Medulla oblongata (tissue), 1 donor: ENCODE measurements around the gene ZNF219.

Source experiments
- DNase-seq: peaks from one replicate; pipeline ENCODE4 v3.0.0-alpha.2; 2015; ENCODE audit errors: extremely low spot score

ZNF219 gene

GRCh38 chr14:21102521-21103410 lies 4.3 kb upstream of the ZNF219 start:
- no peak for DNase-seq

- DNase-seq = no peak
Measured at GRCh38 chr14:21101802-21102413, 3.5 kb upstream of the ZNF219 start.

DNA sequence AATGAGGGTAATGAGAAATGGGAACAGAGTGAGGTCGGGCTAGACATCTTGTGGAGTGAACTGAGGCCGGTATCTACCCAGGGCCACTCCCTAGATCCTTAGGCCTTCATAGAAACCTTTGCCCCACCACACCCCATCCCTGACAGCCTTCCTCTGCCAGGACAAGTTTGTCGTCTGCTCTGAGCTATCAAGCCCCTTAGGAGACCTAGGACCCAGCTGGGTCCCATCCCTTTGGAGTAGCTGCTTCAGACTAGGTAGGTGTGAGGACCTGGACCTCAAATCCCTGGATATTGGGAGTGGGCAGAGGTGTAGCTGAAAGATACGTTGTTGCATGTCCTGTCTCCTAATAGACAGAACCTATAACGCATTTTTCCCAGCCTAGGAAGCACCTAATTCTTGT lies 2.5 kb upstream of the ZNF219 start, which contains the start of gene TMEM253:
TSS of gene TMEM253 (plus strand) at position 136 of the 400 bp plus-strand sequence. CDS start 278 bp downstream, outside the sequence.
- DNase-seq = no peak

GRCh38 chr14:21099596-21099985 lies 1.1 kb upstream of the ZNF219 start:
- no peak for DNase-seq

GRCh38 chr14:21098892-21099595 lies 589 bp upstream of the ZNF219 start:
- DNase-seq = no peak

DNA sequence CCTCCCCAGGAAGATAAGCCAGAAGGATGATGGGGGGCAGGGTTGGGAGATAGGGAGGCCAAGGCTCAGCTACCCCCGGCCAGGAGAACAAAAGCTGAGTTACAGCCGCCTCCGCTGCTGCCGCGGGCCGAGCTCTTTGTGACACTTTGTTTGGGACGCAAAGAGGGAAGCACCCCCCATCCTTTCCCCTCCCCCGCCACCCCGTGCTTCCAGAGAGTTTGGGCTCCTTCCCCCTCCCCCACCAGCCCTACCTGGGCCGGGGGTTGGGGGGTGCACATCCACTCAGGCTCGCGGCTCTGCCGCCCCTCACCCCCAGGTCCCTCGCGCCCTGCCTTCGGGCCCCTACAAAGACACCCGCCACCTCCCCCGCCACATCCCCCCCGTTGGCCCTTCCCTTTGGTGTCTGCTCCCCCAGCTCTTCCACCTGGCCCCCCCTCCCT lies 799 bp downstream of the ZNF219 start:
- peak; percentile 52 for DNase-seq

- peak; percentile 27 for DNase-seq
Measured at GRCh38 chr14:21096978-21097635, 1.3 kb downstream of the ZNF219 start.

DNA sequence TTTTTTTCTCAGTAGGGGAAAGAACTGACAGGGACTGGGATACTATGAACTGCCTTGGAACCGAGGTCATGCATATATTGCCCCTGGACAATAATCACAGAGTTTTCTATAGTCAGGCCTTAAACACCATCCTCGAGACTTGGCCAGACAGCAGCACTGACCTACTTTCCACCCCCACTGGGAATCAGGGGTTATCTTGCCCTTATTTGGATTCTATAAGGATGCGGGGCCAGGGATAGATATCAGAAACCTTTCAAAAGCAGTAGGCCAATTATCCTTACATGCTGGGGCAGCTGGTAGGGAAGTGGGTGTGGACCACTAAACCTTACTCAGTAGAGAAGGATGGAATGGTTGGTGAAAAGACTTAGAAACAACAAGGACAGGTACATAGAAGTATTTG lies 2.0 kb downstream of the ZNF219 start:
- no peak for DNase-seq

DNA sequence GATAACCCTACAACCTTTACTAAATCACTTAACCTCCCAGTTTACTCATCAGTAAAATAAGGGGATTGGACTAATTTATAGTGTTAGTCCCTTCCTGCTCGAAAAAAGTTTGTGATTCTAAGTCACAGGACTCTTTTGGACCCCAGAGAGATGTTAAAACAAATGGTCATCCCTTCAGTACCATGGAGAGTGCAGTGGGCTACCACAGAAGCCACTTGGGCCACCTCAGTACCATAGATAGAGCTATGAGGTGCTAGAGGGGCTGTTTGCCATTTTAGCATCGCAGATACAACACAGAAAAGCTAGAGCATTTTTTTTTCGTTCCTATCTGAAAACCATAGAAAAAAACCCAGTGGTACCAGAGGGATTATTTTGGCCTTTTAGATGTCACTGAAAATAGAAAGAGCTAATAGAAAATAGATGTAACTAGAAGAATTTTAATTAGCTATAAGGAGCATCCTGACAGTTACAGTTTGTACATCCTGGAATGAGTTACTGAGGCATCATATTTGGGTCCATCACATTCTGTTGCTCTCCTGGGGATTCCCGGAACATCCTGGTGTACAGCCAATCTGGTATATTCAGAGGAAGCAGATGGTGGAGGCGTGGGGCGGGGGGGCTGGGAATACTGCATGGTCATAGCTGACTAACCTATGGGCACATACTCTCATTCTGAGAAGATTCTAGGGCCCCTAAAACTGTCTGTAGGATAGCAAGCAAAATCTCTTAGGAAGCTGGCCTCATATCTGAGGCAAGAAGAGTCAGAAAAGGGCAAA lies 2.8 kb downstream of the ZNF219 start:
- no peak for DNase-seq

GRCh38 chr14:21093769-21094681 lies 4.4 kb downstream of the ZNF219 start:
- peak; percentile 55 for DNase-seq

- no peak for DNase-seq
Measured at GRCh38 chr14:21093018-21093417, 5.4 kb downstream of the ZNF219 start.

- DNase-seq = peak; percentile 69
Measured at GRCh38 chr14:21092273-21093011, 6.0 kb downstream of the ZNF219 start.

DNA sequence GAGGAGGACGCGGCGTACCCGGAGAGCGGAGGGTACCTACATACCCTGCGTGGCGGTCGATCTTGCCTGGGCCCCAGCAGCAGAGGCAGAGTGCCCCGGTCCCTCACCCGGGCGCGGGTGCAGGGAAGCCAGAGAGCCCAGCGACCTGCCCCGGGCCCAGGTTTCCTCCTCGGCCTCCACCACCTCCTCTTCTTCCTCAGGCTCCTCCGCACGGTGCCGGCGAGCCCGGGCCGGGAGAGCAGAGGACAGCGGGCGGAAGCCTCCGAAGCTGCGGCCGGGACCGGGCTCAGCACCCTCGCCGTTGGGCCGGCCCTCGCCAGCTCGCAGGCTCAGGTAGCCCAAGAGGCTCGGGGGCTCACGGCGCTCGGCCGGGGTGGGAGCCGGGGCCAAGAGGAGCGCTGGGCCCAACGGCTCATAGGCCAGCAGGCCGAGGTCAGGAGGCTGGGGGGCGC lies 6.6 kb downstream of the ZNF219 start:
- DNase-seq = no peak

DNA sequence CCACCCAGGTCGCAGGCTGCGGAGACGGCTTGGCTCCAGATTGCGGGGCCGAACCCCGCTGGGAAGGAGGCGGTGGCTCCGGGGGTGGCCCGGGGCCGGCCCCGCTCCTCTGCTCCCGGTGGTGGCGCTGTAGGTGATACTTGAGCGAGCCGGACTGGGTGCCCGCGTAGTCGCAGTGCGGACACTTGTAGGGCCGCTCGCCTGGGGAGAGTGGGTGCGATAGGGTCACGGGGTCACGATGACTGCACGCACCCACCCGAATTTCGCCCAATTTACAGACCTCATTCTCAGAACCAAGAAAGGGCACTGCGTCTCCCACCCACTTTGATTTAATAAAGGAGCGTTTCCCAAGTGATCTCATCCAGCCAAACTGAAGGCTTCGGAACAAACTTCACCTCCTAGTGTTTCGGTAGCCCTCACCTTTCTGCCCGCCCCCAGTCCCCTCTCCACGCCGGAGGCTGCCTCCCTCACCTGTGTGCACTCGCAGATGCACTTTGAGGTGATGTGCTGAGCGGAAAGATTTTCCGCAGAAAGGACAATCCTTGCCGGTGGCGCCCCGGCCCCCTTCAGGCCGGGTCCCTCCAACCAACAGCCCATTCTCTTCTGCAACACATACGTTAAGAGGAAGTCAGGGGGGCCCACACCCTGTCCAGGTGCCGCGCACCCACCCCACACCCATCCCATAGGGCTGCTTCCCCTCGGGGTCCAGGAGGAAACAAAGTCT lies 7.4 kb downstream of the ZNF219 start:
- no peak for DNase-seq

GRCh38 chr14:21090194-21090939 lies 8.1 kb downstream of the ZNF219 start:
- no peak for DNase-seq

DNA sequence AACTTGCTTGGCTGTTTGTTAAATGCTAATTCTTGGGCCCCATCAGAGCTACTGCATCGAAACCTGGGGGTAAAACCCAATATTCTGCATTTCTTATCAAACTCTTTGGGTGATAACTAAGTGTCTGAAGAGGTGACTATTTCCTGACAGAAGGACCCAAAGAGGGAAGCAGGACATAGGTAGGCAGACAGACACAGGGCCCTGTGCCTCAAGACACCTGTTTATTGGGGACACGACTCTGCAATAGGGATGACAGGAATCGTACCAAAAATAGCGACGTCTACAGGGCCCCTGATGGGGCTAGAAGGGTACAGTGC lies 8.6 kb downstream of the ZNF219 start:
- no peak for DNase-seq

DNA sequence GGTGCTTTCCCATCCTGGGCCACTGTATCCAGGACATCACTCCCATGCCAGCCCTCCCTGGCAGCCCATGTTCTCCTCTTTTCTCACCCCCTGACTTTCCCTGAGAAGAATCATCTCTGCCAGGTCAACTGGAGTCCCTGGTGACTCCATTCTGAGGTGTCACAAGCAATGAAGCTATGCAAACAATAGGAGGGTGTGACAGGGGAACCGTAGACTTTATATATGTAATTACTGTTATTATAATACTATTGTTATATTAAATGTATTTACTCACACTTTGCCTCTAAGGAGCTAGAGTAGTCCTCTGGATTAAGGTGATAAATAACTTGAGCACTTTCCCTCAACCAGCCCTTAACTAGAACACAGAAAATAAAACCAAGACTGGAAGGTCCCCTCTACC lies 9.2 kb downstream of the ZNF219 start:
- no peak for DNase-seq

GRCh38 chr14:21088687-21089086 lies 9.8 kb downstream of the ZNF219 start:
- no peak for DNase-seq
